Right renal cortex interstitium (tissue), 3 donors: ENCODE data around the gene RIT2. TPM values are rescaled to one million over a fixed set of nuclear protein-coding genes. Genes with fewer than 3 reads are reported as not detected.
"Not testable (repeated sequence)": the region's sequence is repeated elsewhere in the genome, so short reads cannot be mapped to it uniquely, and the experiment has no call there.

Experiments used
- DNase-seq, 3 donors: peaks; one replicate each; pipeline ENCODE4 v3.0.0-alpha.2; 2013; ENCODE audit warnings: low read depth in 3 of 3, low spot score in 2 of 3
- polyA plus RNA-seq, 3 donors: library from polyadenylated mRNA; unstranded; fragments of 120-200 nt; gene quantifications; one replicate each; pipeline ENCODE4 v1.2.1, GENCODE V29; 2013; ENCODE audit not compliant: insufficient read length in 3 of 3

RIT2 gene
- polyA plus RNA-seq, 3 donors = not detected

- DNase-seq = no peak
These were observed 255.5 kb downstream of the RIT2 start for GRCh38 chr18:42860011-42860410.

GRCh38 chr18:42854558-42854957 lies 260.9 kb downstream of the RIT2 start:
- no peak for DNase-seq

GRCh38 chr18:42850174-42851083 lies 265.1 kb downstream of the RIT2 start:
- no peak for DNase-seq

- DNase-seq = peak in 2 of 3 donors; percentile 7
These were observed 276.1 kb downstream of the RIT2 start for GRCh38 chr18:42839408-42839807.

GRCh38 chr18:42838546-42839145 lies 276.8 kb downstream of the RIT2 start:
- DNase-seq = no peak

GRCh38 chr18:42830936-42831335 lies 284.5 kb downstream of the RIT2 start:
- DNase-seq = no peak

GRCh38 chr18:42828881-42829280 lies 286.6 kb downstream of the RIT2 start:
- DNase-seq = no peak

GRCh38 chr18:42824178-42824577 lies 291.3 kb downstream of the RIT2 start:
- no peak for DNase-seq

GRCh38 chr18:42822711-42823110 lies 292.8 kb downstream of the RIT2 start:
- no peak for DNase-seq

GRCh38 chr18:42821492-42821891 lies 294.0 kb downstream of the RIT2 start:
- no peak for DNase-seq

- no peak for DNase-seq
These were observed 300.9 kb downstream of the RIT2 start for GRCh38 chr18:42814618-42815017.

GRCh38 chr18:42814184-42814583 lies 301.3 kb downstream of the RIT2 start:
- no peak for DNase-seq

- no peak for DNase-seq
These were observed 301.9 kb downstream of the RIT2 start for GRCh38 chr18:42813570-42813969.

GRCh38 chr18:42807887-42808286 lies 307.6 kb downstream of the RIT2 start:
- no peak for DNase-seq

- no peak for DNase-seq
These were observed 313.8 kb downstream of the RIT2 start for GRCh38 chr18:42801706-42802105.

GRCh38 chr18:42798606-42799170 lies 316.8 kb downstream of the RIT2 start:
- no peak for DNase-seq

- DNase-seq = not testable (repeated sequence)
These were observed 320.2 kb downstream of the RIT2 start for GRCh38 chr18:42795213-42795789.

- DNase-seq = no peak
These were observed 322.8 kb downstream of the RIT2 start for GRCh38 chr18:42792731-42793130.

GRCh38 chr18:42784632-42785031 lies 330.9 kb downstream of the RIT2 start:
- DNase-seq = no peak

- DNase-seq = no peak
These were observed 332.6 kb downstream of the RIT2 start for GRCh38 chr18:42782929-42783328.

- no peak for DNase-seq
These were observed 334.1 kb downstream of the RIT2 start for GRCh38 chr18:42781298-42781815.
